IPS-18a (cell line): ENCODE data around the gene TUSC1.
"Not testable (repeated sequence)": the region's sequence is repeated elsewhere in the genome, so short reads cannot be mapped to it uniquely, and the experiment has no call there.

Experiments
- H3K27ac ChIP-seq: one replicate; pipeline ENCODE4 v1.5.1; 2013; ENCODE audit warnings: low read length
- H3K27me3 ChIP-seq: one replicate; pipeline ENCODE4 v1.6.1; 2013; ENCODE audit warnings: mild to moderate bottlenecking, low read length; ENCODE audit not compliant: control insufficient read depth, insufficient read depth
- H3K36me3 ChIP-seq: one replicate; pipeline ENCODE4 v1.6.1; 2013; ENCODE audit warnings: low read depth, low read length; ENCODE audit not compliant: control insufficient read depth
- H3K4me1 ChIP-seq: one replicate; pipeline ENCODE4 v1.6.1; 2013; ENCODE audit warnings: low read depth, low read length; ENCODE audit not compliant: control insufficient read depth
- H3K4me3 ChIP-seq: one replicate; pipeline ENCODE4 v1.5.1; 2013; ENCODE audit warnings: low read length
- H3K9ac ChIP-seq: one replicate; pipeline ENCODE4 v1.6.1; 2013; ENCODE audit warnings: mild to moderate bottlenecking, low read length, moderate library complexity
- H3K9me3 ChIP-seq: one replicate; pipeline ENCODE4 v1.6.1; 2013; ENCODE audit warnings: low read depth, low read length; ENCODE audit not compliant: control insufficient read depth

The TUSC1 gene

GRCh38 chr9:25681266-25681665, 3.0 kb upstream of the TUSC1 start:
- Histone ChIP-seq H3K4me1 (peaks cover 8% of the 10 kb centered on the region), H3K9ac (no peak overlapping the region), H3K27me3 (peaks cover 9% of the 10 kb centered on the region), H3K36me3 (no peaks in the 10 kb centered on the region), H3K9me3 (no peaks in the 10 kb centered on the region), H3K4me3 (no peak overlapping the region), H3K27ac (no peak overlapping the region)

DNA sequence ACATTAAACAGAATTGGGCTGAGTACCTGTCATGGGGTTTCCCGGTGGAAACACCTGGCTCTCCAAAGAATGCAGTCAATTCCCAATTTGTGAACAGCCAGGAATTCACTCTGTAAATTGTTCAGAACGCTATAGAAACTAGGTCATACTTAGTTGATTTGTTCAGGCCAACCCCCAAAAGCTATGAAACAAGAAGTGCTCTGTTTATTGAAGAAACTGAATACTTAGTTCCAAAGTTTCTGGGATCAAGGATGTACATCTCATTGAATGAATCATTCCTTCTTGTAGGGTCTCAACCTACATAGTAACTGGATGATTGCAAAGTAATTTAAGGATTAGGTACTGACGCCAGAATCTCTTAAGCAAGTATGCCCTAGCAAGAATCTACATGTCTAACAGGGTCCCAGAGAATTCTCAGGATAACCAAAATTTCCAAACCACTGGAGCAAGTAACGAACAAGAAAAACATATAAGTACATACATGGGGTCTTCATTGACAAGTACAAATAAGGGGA, 659 bp upstream of the TUSC1 start:
- Histone ChIP-seq H3K9me3 (no peaks in the 10 kb centered on the region), H3K27me3 (peaks cover 9% of the 10 kb centered on the region), H3K27ac (no peak overlapping the region), H3K4me3 (peak overlapping the region; percentile 64), H3K4me1 (peaks cover 15% of the 10 kb centered on the region), H3K9ac (no peak overlapping the region), H3K36me3 (no peaks in the 10 kb centered on the region)

DNA sequence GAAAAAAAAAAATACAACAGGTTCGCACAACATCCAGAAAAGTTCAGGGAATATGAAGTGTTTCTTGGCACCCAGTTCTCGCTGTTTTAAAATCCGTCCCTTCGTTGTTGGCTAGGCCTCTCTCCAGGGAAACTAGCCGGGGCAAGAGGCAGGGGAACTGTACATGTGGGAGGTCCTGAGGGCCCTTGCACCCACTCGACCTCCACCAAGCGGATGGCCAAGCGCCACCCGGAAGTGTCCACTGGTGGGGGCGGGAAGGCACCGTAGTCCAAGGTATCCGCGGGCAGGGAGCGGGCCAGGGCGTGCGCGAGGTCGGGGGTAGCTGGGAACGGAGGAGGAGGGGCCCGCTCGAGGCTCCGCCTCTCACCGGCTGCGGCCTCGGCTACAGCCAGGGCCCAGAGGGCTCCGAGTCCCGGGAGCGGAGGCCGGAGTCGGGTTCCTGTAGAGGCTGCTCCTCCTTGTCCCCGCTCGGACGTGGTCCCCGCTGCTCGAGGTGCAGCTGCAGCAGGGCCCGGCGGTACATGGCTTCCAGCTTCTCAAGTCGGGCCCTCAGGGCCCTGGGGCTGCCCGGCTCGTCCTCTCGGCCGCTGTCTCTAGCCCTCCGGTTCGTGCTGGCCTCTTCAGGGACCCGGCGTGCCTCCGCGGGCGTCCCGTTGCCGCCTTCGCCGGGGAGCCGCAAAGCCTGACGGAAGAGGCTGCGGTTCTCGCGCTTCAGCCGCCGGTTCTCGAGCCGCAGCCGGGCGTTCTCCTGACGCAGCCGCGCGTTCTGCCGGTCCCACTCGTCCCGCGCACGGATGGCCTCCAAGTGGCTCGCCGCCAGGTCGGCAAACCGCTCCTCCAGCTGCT, 720 bp downstream of the TUSC1 start:
- peak overlapping the region; percentile 55 for H3K4me3 ChIP-seq
- H3K4me1 ChIP-seq: peaks cover 15% of the 10 kb centered on the region
- H3K36me3 ChIP-seq: no peaks in the 10 kb centered on the region
- no peak overlapping the region for H3K27ac ChIP-seq
- H3K27me3 ChIP-seq: peaks cover 9% of the 10 kb centered on the region
- no peaks in the 10 kb centered on the region for H3K9me3 ChIP-seq
- peak overlapping the region; percentile 48 for H3K9ac ChIP-seq

- H3K36me3 ChIP-seq, H3K27ac ChIP-seq, H3K4me3 ChIP-seq, H3K27me3 ChIP-seq, H3K9me3 ChIP-seq, H3K9ac ChIP-seq: not testable (repeated sequence)
- peaks cover 15% of the 10 kb centered on the region for H3K4me1 ChIP-seq
Observed at GRCh38 chr9:25675858-25676257, 2.4 kb downstream of the TUSC1 start.

GRCh38 chr9:25658571-25658970, 19.7 kb downstream of the TUSC1 start:
- no peaks in the 10 kb centered on the region for H3K36me3 ChIP-seq
- H3K4me3 ChIP-seq: no peak overlapping the region

GRCh38 chr9:25654417-25654816, 23.8 kb downstream of the TUSC1 start:
- H3K4me1 ChIP-seq: peaks cover 5% of the 10 kb centered on the region
- H3K9ac ChIP-seq: no peak overlapping the region
- H3K4me3 ChIP-seq: no peak overlapping the region
- H3K27ac ChIP-seq: no peak overlapping the region
- H3K36me3 ChIP-seq: no peaks in the 10 kb centered on the region
- H3K27me3 ChIP-seq: no peaks in the 10 kb centered on the region
- H3K9me3 ChIP-seq: no peaks in the 10 kb centered on the region

More at GRCh38 chr9:25658571-25658970, 19.7 kb downstream of the TUSC1 start:
- H3K27ac ChIP-seq: no peak overlapping the region
- H3K9me3 ChIP-seq: no peaks in the 10 kb centered on the region
- no peaks in the 10 kb centered on the region for H3K27me3 ChIP-seq
- no peak overlapping the region for H3K9ac ChIP-seq
- H3K4me1 ChIP-seq: peaks cover 5% of the 10 kb centered on the region

DNA sequence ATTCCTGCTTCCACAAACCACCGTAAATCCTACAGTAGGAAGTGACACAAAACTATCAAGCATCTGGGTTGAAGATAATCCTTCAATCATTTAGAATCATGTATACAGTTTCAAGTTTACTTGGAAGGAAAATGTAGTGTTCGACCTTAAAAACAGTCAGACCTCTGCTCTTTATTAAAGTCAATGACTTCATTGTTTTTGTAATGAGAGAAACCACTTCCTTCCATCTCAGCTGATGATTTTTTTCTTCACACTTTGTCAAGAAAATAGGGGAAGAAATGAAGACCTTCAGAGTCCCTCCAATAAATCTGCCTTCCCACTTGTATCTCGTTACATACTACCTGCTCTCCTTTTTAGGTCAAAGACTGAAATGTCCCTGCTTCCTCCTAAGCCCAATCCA, 30.1 kb downstream of the TUSC1 start:
- H3K4me3 ChIP-seq: no peak overlapping the region
- no peaks in the 10 kb centered on the region for H3K27me3 ChIP-seq
- H3K9me3 ChIP-seq: no peaks in the 10 kb centered on the region
- H3K9ac ChIP-seq: no peak overlapping the region
- H3K4me1 ChIP-seq: no peaks in the 10 kb centered on the region
- H3K36me3 ChIP-seq: no peaks in the 10 kb centered on the region
- H3K27ac ChIP-seq: no peak overlapping the region

GRCh38 chr9:25636026-25636425, 42.2 kb downstream of the TUSC1 start:
- Histone ChIP-seq H3K27ac (no peak overlapping the region), H3K9ac (no peak overlapping the region), H3K9me3 (no peaks in the 10 kb centered on the region), H3K27me3 (no peaks in the 10 kb centered on the region), H3K4me1 (no peaks in the 10 kb centered on the region), H3K36me3 (no peaks in the 10 kb centered on the region), H3K4me3 (no peak overlapping the region)

DNA sequence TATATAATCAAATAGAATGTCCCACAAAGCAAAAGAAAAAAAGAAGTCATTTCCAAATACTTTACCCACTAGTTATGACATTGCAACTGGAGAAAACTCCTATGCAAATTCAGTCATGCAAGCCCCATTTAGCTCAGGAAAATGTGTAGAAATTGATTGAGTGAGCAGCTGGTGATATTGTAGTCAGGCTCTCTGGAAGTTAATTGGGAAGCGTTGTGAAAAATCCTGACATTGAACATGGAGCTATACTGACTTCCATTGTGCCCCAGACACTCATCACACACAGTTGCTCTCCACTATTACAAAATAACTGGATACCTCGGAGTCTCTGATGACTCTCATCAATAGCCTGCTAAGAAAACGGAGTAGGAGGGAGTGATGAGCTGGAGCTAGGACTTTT, 49.0 kb downstream of the TUSC1 start:
- Histone ChIP-seq H3K9me3 (no peaks in the 10 kb centered on the region), H3K9ac (no peak overlapping the region), H3K4me3 (no peak overlapping the region), H3K36me3 (no peaks in the 10 kb centered on the region), H3K4me1 (no peaks in the 10 kb centered on the region), H3K27me3 (no peaks in the 10 kb centered on the region), H3K27ac (no peak overlapping the region)
